Endothelial cell (in vitro differentiated cells): ENCODE results near the gene SLC22A12. TPM values are rescaled to one million over a fixed set of nuclear protein-coding genes. Genes with fewer than 3 reads are reported as not detected.

Source experiments
- DNase-seq: peaks from one replicate; pipeline ENCODE4 v3.0.0; 2021; ENCODE audit warnings: low spot score
- H3K27ac Mint-ChIP-seq: one replicate; pipeline ENCODE4 v1.8.0; 2021; ENCODE audit warnings: mixed read lengths, inconsistent platforms; ENCODE audit not compliant: unreplicated experiment
- H3K27me3 Mint-ChIP-seq: one replicate; pipeline ENCODE4 v1.8.0; 2021; ENCODE audit warnings: mild to moderate bottlenecking, moderate library complexity, mixed read lengths, inconsistent platforms; ENCODE audit not compliant: unreplicated experiment
- H3K36me3 Mint-ChIP-seq: one replicate; pipeline ENCODE4 v1.8.0; 2021; ENCODE audit warnings: mild to moderate bottlenecking, low read depth, mixed read lengths, inconsistent platforms; ENCODE audit not compliant: unreplicated experiment
- H3K4me1 Mint-ChIP-seq: one replicate; pipeline ENCODE4 v1.8.0; 2021; ENCODE audit warnings: mild to moderate bottlenecking, mixed read lengths, inconsistent platforms; ENCODE audit not compliant: unreplicated experiment
- H3K4me3 Mint-ChIP-seq: one replicate; pipeline ENCODE4 v1.8.0; 2021; ENCODE audit warnings: mild to moderate bottlenecking, mixed read lengths, inconsistent platforms; ENCODE audit not compliant: unreplicated experiment
- H3K9me3 Mint-ChIP-seq: one replicate; pipeline ENCODE4 v1.8.0; 2021; ENCODE audit warnings: mixed read lengths, inconsistent platforms; ENCODE audit not compliant: unreplicated experiment
- total RNA-seq: library from RNA; stranded (reverse); fragmentation: NEBNext Ultra II Directional; extraction: Animal tissue kit (Norgen Biotek cat#: 25700); gene quantifications from one replicate; pipeline ENCODE4 v1.2.1, GENCODE V29; 2021; ENCODE audit not compliant: unreplicated experiment
- TF ChIP-seq, protein P1 (sequence below): fragments of 200-600 bp; sonication (generic); IDR thresholded peaks from one replicate; pipeline ENCODE4 v1.5.0; 2021; ENCODE audit warnings: antibody characterized with exemption; ENCODE audit not compliant: unreplicated experiment

Gene SLC22A12
- total RNA-seq, 1 donor from 2014 or later, result not detected

DNA sequence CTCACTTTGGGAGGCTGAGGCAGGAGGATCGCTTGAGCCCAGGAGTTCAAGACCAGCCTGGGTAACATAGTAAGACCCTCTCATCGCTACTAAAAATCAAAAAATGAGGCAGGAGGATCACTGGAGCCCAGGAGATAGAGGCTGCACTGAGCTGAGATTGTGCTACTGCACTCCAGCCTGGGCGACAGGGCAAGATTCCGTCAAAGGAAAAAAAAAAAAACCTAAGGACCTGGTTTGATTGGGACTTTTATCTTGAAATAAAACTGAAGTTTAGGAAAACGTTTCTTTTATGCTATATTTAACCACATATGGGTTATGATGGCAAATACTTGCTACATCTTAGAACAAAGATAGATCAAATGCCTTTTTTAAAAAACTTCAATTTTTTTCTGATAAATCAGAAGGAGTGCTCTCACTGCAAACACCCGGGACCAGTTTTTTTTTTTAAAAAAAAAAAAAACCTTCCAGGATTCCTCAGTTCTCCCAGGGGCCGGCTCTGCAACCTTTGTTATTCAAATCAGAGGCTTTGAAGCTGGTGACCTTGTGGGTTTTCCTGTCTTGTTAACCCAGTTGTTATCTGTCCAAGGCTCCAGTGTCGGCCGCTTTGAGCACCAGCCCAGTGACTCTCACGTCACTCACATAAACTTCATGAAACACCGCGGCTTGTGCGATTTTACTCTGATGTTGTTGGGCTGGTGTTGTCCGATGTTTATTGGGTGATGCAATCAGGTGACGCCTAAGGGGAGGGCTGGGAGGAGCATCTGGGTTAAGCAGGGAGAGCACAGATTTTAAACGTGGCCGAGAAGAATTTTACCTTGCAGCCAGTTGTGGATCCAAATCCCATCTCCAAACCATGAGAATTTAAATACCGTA lies 24.7 kb upstream of the SLC22A12 start:
- peaks cover 3% of the 10 kb centered on the region for H3K27me3 Mint-ChIP-seq
- peak overlapping the region; percentile 39 for H3K27ac Mint-ChIP-seq

DNA sequence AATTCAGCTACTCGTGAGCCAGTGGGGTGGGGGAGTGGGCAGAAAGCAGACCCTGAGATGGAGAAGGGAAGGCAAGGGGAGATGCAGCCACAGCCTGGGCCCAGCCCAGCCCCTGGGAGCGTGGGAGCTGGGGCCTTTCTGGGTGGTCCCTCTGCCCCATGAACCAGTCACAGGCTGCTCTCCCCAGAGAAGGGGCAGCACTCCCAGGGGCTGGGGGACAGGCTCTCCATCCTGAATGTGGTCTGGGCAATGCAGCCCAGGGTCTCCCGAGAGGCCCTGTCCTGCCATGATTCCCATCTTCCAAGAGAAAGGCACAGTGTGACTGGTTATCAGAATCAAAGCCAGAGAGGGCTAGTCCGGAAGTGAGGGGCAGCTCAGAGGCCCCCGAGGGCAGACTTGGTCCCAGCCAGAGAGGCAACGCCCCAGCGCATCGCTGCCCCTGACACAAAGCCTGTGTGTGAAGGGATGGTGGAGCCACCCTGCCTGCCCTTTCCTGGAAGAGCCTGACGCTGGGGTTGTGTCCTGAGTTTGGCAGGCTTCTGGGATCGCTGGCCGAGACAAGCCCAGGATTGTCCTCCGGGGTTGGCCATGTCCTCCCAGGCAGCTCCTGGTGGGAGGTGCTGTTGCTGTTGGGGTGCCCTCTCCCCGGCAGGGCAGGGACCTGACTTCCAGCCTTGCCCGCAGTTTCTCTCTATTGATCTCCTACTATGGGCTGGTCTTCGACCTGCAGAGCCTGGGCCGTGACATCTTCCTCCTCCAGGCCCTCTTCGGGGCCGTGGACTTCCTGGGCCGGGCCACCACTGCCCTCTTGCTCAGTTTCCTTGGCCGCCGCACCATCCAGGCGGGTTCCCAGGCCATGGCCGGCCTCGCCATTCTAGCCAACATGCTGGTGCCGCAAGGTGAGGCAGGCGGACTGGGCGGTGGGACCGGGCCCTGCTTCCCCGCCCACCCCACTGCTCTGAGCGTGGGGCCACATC lies 23.8 kb upstream of the SLC22A12 start:
- Mint-ChIP-seq H3K27ac (peak overlapping the region; percentile 39), H3K36me3 (no peaks in the 10 kb centered on the region), H3K9me3 (no peaks in the 10 kb centered on the region), H3K4me1 (peaks cover 14% of the 10 kb centered on the region), H3K4me3 (no peak overlapping the region), H3K27me3 (peaks cover 3% of the 10 kb centered on the region)
- DNase-seq, result no peak
- TF ChIP-seq, protein P1, sequence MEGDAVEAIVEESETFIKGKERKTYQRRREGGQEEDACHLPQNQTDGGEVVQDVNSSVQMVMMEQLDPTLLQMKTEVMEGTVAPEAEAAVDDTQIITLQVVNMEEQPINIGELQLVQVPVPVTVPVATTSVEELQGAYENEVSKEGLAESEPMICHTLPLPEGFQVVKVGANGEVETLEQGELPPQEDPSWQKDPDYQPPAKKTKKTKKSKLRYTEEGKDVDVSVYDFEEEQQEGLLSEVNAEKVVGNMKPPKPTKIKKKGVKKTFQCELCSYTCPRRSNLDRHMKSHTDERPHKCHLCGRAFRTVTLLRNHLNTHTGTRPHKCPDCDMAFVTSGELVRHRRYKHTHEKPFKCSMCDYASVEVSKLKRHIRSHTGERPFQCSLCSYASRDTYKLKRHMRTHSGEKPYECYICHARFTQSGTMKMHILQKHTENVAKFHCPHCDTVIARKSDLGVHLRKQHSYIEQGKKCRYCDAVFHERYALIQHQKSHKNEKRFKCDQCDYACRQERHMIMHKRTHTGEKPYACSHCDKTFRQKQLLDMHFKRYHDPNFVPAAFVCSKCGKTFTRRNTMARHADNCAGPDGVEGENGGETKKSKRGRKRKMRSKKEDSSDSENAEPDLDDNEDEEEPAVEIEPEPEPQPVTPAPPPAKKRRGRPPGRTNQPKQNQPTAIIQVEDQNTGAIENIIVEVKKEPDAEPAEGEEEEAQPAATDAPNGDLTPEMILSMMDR, result no peak

More for the DNA sequence above, 24.7 kb upstream of the SLC22A12 start:
- H3K9me3 Mint-ChIP-seq, result no peaks in the 10 kb centered on the region
- no peaks in the 10 kb centered on the region for H3K36me3 Mint-ChIP-seq
- peak; percentile 54 for DNase-seq
- TF ChIP-seq, protein P1, result no peak
- H3K4me1 Mint-ChIP-seq, result peaks cover 14% of the 10 kb centered on the region
- no peak overlapping the region for H3K4me3 Mint-ChIP-seq

DNA sequence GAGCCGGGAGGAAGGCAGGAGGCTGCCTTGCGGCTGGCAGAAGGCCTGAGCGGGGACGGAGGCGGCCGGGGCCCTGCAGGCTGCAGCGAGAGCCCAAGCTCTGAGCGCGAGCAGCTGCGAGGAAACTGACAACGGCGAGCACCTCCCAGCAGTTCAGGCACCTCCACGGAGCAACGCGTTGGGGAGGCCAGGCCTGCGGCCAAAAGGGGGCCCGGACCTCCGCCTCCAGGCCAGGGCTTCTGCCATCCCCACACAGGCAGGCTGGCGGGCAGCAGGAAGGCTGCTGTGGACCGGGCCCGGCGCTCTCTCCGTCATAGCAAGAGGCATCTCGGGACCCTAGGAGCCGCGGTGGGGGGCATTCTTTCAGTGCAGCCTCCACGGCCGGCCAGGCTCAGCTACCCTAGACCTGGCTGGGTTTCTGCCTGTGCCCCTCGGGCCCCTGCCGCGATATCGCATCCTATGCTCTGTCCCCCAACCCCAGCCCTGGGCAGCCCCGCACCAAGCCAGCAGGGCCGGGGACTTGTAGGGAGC lies 22.9 kb upstream of the SLC22A12 start:
- Mint-ChIP-seq H3K4me1 (peaks cover 14% of the 10 kb centered on the region), H3K36me3 (no peaks in the 10 kb centered on the region), H3K27me3 (peaks cover 5% of the 10 kb centered on the region), H3K27ac (no peak overlapping the region), H3K9me3 (no peaks in the 10 kb centered on the region), H3K4me3 (no peak overlapping the region)
- DNase-seq, result no peak
- TF ChIP-seq, protein P1, result no peak

DNA sequence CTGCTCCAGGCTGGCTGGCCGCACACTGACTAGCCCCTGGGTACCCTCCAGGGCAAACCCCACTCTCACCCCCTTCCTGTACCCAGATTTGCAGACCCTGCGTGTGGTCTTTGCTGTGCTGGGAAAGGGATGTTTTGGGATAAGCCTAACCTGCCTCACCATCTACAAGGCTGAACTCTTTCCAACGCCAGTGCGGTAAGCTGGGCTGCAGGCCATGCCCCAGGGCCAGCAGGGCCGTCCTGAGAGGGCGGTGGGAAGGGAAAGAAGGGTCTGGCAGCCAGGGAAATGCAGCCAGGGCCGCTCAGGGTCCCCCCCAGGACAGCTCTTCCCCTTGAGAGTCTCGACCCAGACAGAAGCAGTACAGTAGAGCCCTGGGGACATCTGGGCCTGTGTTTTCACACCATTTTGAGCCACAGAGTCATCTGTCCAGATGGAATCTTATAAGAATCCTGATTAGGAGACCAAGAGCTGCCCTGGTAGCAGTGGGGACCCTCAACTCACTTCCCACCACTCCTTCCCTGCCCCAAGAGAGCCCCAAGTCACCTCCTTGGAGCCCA lies 22.4 kb upstream of the SLC22A12 start:
- TF ChIP-seq, protein P1, result no peak
- no peak overlapping the region for H3K27ac Mint-ChIP-seq
- H3K4me3 Mint-ChIP-seq, result no peak overlapping the region

More for the DNA sequence above, 22.4 kb upstream of the SLC22A12 start:
- Mint-ChIP-seq H3K4me1 (peaks cover 14% of the 10 kb centered on the region), H3K9me3 (no peaks in the 10 kb centered on the region), H3K27me3 (peaks cover 5% of the 10 kb centered on the region), H3K36me3 (no peaks in the 10 kb centered on the region)
- no peak for DNase-seq
